Tibial nerve (tissue), 3 donors: ENCODE measurements around the gene ETS2.

Experiments
- CTCF ChIP-seq, 5 experiments: fragments of 200-600 bp in 3 of 5; fragments of 450-650 bp in 2 of 5; sonication (generic) in 3 of 5; IDR thresholded peaks; one replicate each; pipeline ENCODE4 v1.5.1; 2016 to 2019; ENCODE audit warnings: antibody characterized with exemption in 5 of 5, mild to moderate bottlenecking in 3 of 5, moderate library complexity in 2 of 5
- POLR2A ChIP-seq, 2 donors: fragments of 450-650 bp; IDR thresholded peaks; one replicate each; pipeline ENCODE4 v1.6.1; 2017; ENCODE audit warnings: antibody characterized with exemption in 2 of 2, mild to moderate bottlenecking in 2 of 2, moderate library complexity in 2 of 2

- TF ChIP-seq CTCF (IDR thresholded peaks at IDR 0.05) (no peak), POLR2A (IDR thresholded peaks at IDR 0.05) (no peak)
These were observed 32.3 kb upstream of the ETS2 start for GRCh38 chr21:38773099-38774061.
